Measurements from ENCODE around the gene DBP.

DNA sequence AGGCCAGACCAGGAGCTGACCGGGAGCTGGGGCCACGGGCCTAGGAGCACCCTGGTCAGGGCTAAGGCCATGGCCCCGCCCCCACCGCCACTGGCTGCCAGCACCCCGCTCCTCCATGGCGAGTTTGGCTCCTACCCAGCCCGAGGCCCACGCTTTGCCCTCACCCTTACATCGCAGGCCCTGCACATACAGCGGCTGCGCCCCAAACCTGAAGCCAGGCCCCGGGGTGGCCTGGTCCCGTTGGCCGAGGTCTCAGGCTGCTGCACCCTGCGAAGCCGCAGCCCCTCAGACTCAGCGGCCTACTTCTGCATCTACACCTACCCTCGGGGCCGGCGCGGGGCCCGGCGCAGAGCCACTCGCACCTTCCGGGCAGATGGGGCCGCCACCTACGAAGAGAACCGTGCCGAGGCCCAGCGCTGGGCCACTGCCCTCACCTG is 11.3 kb downstream of the DBP start:
- TF ChIP-seq, protein P1, sequence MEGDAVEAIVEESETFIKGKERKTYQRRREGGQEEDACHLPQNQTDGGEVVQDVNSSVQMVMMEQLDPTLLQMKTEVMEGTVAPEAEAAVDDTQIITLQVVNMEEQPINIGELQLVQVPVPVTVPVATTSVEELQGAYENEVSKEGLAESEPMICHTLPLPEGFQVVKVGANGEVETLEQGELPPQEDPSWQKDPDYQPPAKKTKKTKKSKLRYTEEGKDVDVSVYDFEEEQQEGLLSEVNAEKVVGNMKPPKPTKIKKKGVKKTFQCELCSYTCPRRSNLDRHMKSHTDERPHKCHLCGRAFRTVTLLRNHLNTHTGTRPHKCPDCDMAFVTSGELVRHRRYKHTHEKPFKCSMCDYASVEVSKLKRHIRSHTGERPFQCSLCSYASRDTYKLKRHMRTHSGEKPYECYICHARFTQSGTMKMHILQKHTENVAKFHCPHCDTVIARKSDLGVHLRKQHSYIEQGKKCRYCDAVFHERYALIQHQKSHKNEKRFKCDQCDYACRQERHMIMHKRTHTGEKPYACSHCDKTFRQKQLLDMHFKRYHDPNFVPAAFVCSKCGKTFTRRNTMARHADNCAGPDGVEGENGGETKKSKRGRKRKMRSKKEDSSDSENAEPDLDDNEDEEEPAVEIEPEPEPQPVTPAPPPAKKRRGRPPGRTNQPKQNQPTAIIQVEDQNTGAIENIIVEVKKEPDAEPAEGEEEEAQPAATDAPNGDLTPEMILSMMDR (IDR thresholded peaks at IDR 0.05): no peak
- TF ChIP-seq POLR2A (IDR thresholded peaks at IDR 0.05): no peak
